Mesendoderm (in vitro differentiated cells): ENCODE results near the gene ACTN2.

Source experiments
- DNase-seq: peaks from one replicate; pipeline ENCODE4 v3.0.0; 2013
- H2AK5ac ChIP-seq: 2 replicates; pipeline ENCODE4 v1.6.1; 2013; ENCODE audit warnings: low read length, inconsistent platforms
- H2BK120ac ChIP-seq: 2 replicates; pipeline ENCODE4 v1.6.1; 2013; ENCODE audit warnings: low read depth, mild to moderate bottlenecking, low read length, moderate library complexity, mixed read lengths
- H2BK15ac ChIP-seq: replicated peaks from 2 replicates; pipeline ENCODE4 v1.6.1; 2013; ENCODE audit warnings: low read depth, mild to moderate bottlenecking, moderate library complexity
- H2BK5ac ChIP-seq: 2 replicates; pipeline ENCODE4 v1.6.1; 2013; ENCODE audit warnings: low read length, inconsistent platforms
- H3K18ac ChIP-seq: 2 replicates; pipeline ENCODE4 v1.6.1; 2013; ENCODE audit warnings: mild to moderate bottlenecking, low read length, mixed read lengths
- H3K23ac ChIP-seq: one replicate; pipeline ENCODE4 v1.6.1; 2013; ENCODE audit warnings: low read length
- H3K27ac ChIP-seq: 2 replicates; pipeline ENCODE4 v1.5.1; 2013; ENCODE audit warnings: low read depth, mild to moderate bottlenecking, inconsistent platforms, low read length, moderate library complexity
- H3K27me3 ChIP-seq: 2 replicates; pipeline ENCODE4 v1.6.1; 2013; ENCODE audit warnings: low read length, control low read depth, mild to moderate bottlenecking, inconsistent platforms; ENCODE audit not compliant: insufficient read depth, poor library complexity
- H3K36me3 ChIP-seq: 2 replicates; pipeline ENCODE4 v1.6.1; 2013; ENCODE audit warnings: low read length, inconsistent platforms; ENCODE audit not compliant: control insufficient read depth, insufficient read depth
- H3K4ac ChIP-seq: one replicate; pipeline ENCODE4 v1.6.1; 2013; ENCODE audit warnings: low read depth, mild to moderate bottlenecking, low read length, moderate library complexity
- H3K4me1 ChIP-seq: 2 replicates; pipeline ENCODE4 v1.6.1; 2013; ENCODE audit warnings: low read depth, low read length, inconsistent platforms; ENCODE audit not compliant: control insufficient read depth
- H3K4me2 ChIP-seq: 2 replicates; pipeline ENCODE4 v1.6.1; 2013; ENCODE audit warnings: low read length
- H3K4me3 ChIP-seq: 2 replicates; pipeline ENCODE4 v1.5.1; 2013; ENCODE audit warnings: mild to moderate bottlenecking, low read length
- H3K56ac ChIP-seq: one replicate; pipeline ENCODE4 v1.6.1; 2013; ENCODE audit warnings: low read length
- H3K79me1 ChIP-seq: 2 replicates; pipeline ENCODE4 v1.6.1; 2013; ENCODE audit warnings: low read length, inconsistent platforms
- H3K79me2 ChIP-seq: 2 replicates; pipeline ENCODE4 v1.6.1; 2013; ENCODE audit warnings: mild to moderate bottlenecking, low read length; ENCODE audit not compliant: control insufficient read depth, insufficient read depth
- H3K9ac ChIP-seq: 2 replicates; pipeline ENCODE4 v1.6.1; 2013; ENCODE audit warnings: low read length, inconsistent platforms
- H4K5ac ChIP-seq: one replicate; pipeline ENCODE4 v1.6.1; 2013; ENCODE audit warnings: low read length
- H4K8ac ChIP-seq: one replicate; pipeline ENCODE4 v1.6.1; 2013; ENCODE audit warnings: low read depth, mild to moderate bottlenecking, control low read depth, low read length, moderate library complexity
- WGBS: extraction: QIAGEN DNeasy Blood & Tissue Kit; methylation state at CpG from one replicate; pipeline ENCODE4 v1.1.7; 2013; ENCODE audit warnings: low lambda C conversion rate, missing lambda C conversion rate; ENCODE audit not compliant: insufficient coverage; ENCODE audit errors: extremely low coverage; 5-methylcytosine and 5-hydroxymethylcytosine counted together

Gene ACTN2

DNA sequence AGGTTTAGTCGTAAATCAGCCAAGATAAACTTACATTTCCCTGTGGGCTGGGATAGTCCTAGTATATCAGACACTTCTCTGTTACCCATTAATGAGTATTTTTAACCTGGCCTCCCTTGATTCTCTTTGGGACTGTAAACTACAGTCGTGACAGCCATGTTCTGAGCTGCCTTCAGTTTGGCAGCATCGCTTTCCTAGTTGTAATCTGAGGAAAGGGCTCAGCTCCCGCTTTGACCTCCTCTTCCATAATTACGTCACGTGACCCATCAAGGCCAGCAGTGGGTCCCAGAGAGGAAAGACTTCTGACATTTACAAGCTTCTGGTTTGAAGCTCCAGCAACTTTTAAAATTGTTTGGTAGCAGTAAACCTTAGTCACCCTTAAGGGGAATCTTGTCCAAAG, 74.2 kb downstream of the ACTN2 start:
- no peak overlapping the region for H2BK5ac ChIP-seq
- H3K4me3 ChIP-seq: no peak overlapping the region
- no peak overlapping the region for H4K8ac ChIP-seq
- H3K79me1 ChIP-seq: no peaks in the 10 kb centered on the region
- no peak overlapping the region for H2AK5ac ChIP-seq
- no peak overlapping the region for H3K23ac ChIP-seq
- H3K36me3 ChIP-seq: no peaks in the 10 kb centered on the region
- H3K9ac ChIP-seq: no peak overlapping the region
- H3K4me2 ChIP-seq: no peak overlapping the region
- H2BK15ac ChIP-seq: no peak overlapping the region
- no peak overlapping the region for H2BK120ac ChIP-seq
- no peak overlapping the region for H3K4ac ChIP-seq
- H3K56ac ChIP-seq: peak overlapping the region; percentile 7
- H3K79me2 ChIP-seq: no peaks in the 10 kb centered on the region
- no peak overlapping the region for H3K18ac ChIP-seq
- DNase-seq: no peak
- no peaks in the 10 kb centered on the region for H3K4me1 ChIP-seq
- H3K27ac ChIP-seq: no peak overlapping the region
- H4K5ac ChIP-seq: no peak overlapping the region
- H3K27me3 ChIP-seq: no peaks in the 10 kb centered on the region
- no CpG with 5 or more reads among the region's 6 CpGs for WGBS

DNA sequence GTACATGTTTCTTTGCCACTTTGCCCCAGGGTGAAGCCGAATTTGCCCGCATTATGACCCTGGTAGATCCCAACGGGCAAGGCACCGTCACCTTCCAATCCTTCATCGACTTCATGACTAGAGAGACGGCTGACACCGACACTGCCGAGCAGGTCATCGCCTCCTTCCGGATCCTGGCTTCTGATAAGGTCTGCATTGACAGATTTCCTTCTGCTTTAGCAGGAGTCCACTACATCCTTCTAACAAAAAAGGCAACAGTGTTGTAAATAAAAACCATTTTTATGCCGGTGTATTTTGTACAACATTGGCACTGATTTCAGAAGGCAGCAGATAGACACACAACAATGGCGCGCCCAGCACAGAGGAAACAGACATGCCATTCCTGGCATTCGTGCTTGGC, 74.7 kb downstream of the ACTN2 start:
- WGBS: no CpG with 5 or more reads among the region's 14 CpGs
- no peak overlapping the region for H3K27ac ChIP-seq

DNA sequence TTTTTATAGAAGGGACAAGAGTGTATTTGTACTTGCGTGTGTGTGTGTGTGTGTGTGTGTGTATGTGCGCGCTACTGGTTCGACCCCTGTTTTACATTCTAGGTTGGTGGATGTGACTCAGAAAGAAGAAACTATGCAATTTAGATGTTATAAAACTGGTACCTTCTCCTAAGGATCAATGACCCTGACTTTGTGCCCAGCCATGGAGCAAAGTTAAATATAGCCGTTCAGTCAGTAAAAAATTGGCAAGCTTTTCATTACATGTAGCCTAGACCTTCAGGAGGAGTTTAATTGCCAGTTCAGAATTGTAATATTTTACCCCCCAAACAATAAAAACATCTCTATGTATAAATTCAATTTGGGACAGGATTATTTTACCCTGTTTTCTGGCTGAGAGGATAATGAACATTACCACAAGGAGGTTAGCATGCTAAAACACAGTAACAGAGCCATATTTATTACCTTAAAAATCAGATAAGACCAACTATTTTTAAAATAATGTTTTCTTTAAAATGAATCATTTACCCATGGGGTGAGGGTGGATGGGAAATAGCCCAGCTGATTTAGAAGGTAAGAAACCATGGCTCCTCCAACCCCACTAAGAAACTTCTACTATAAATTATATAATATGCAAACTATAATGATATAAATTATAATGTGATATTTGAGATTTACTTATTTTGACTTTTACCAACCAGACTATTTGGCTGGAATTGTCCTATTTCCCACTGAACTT, 75.3 kb downstream of the ACTN2 start:
- Histone ChIP-seq H2BK5ac (no peak overlapping the region), H3K4me3 (no peak overlapping the region), H4K5ac (no peak overlapping the region), H3K27me3 (no peaks in the 10 kb centered on the region), H3K4me2 (no peak overlapping the region), H3K56ac (no peak overlapping the region), H3K9ac (no peak overlapping the region), H2BK120ac (no peak overlapping the region), H2AK5ac (no peak overlapping the region), H3K4me1 (no peaks in the 10 kb centered on the region), H3K79me1 (no peaks in the 10 kb centered on the region), H3K23ac (no peak overlapping the region), H3K27ac (no peak overlapping the region), H3K18ac (no peak overlapping the region), H3K36me3 (no peaks in the 10 kb centered on the region), H3K79me2 (no peaks in the 10 kb centered on the region), H2BK15ac (no peak overlapping the region), H3K4ac (no peak overlapping the region), H4K8ac (no peak overlapping the region)
- no CpG with 5 or more reads among the region's 5 CpGs for WGBS
- DNase-seq: no peak

More for the DNA sequence above, 74.7 kb downstream of the ACTN2 start:
- H3K4ac ChIP-seq: no peak overlapping the region
- H3K36me3 ChIP-seq: no peaks in the 10 kb centered on the region
- no peak overlapping the region for H2BK15ac ChIP-seq
- H4K8ac ChIP-seq: no peak overlapping the region
- no peak overlapping the region for H3K18ac ChIP-seq
- H2BK5ac ChIP-seq: no peak overlapping the region
- H2BK120ac ChIP-seq: no peak overlapping the region
- DNase-seq: no peak
- H2AK5ac ChIP-seq: no peak overlapping the region
- H4K5ac ChIP-seq: no peak overlapping the region
- H3K79me2 ChIP-seq: no peaks in the 10 kb centered on the region
- H3K4me1 ChIP-seq: no peaks in the 10 kb centered on the region
- H3K79me1 ChIP-seq: no peaks in the 10 kb centered on the region
- no peak overlapping the region for H3K23ac ChIP-seq
- H3K27me3 ChIP-seq: no peaks in the 10 kb centered on the region
- H3K4me3 ChIP-seq: no peak overlapping the region
- H3K56ac ChIP-seq: no peak overlapping the region
- H3K4me2 ChIP-seq: no peak overlapping the region
- H3K9ac ChIP-seq: no peak overlapping the region

DNA sequence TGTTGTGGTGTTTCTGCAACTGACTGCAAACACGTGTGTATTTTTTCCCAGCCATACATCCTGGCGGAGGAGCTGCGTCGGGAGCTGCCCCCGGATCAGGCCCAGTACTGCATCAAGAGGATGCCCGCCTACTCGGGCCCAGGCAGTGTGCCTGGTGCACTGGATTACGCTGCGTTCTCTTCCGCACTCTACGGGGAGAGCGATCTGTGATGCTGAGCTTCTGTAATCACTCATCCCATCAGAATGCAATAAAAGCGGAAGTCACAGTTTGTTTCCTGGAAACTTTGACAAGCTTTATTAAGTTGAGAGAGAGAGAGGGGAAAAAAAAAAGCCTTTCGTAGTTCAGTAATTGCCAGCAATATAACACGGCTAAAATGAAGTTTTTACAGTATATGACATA, 76.1 kb downstream of the ACTN2 start:
- Histone ChIP-seq H3K27me3 (no peaks in the 10 kb centered on the region), H3K4ac (no peak overlapping the region), H3K9ac (no peak overlapping the region), H3K18ac (no peak overlapping the region), H3K4me2 (no peak overlapping the region), H3K23ac (no peak overlapping the region), H3K4me3 (no peak overlapping the region), H4K5ac (no peak overlapping the region), H3K27ac (no peak overlapping the region), H2AK5ac (no peak overlapping the region), H3K79me1 (no peaks in the 10 kb centered on the region), H4K8ac (no peak overlapping the region), H3K36me3 (no peaks in the 10 kb centered on the region), H2BK120ac (no peak overlapping the region), H3K79me2 (no peaks in the 10 kb centered on the region), H2BK15ac (no peak overlapping the region), H3K56ac (no peak overlapping the region), H3K4me1 (no peaks in the 10 kb centered on the region), H2BK5ac (no peak overlapping the region)
- no CpG with 5 or more reads among the region's 15 CpGs for WGBS
- no peak for DNase-seq

DNA sequence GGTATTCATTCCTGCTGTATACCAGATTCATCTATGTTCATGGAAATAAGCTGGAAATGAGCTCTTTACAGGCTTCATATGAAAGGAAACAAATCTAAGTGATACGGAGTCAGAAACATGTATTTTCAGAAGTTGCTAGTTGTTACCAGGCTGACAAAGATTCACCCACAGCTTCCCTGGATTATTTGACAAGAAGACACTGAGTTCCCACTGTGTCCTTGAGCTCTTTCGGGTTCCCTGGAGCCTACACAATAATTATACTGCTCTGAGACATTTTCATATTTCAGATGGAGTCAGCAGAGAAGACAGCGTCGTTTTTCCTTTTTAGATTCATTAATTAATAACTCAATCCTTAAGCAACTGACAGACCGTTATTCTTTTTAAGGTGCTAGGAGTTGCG, 79.5 kb downstream of the ACTN2 start:
- H3K4me1 ChIP-seq: no peaks in the 10 kb centered on the region
- H3K79me1 ChIP-seq: no peaks in the 10 kb centered on the region
- no peak overlapping the region for H2BK15ac ChIP-seq
- no peak overlapping the region for H3K4me2 ChIP-seq
- H2BK5ac ChIP-seq: no peak overlapping the region
- no peak for DNase-seq
- H3K18ac ChIP-seq: no peak overlapping the region
- no CpG with 5 or more reads among the region's 6 CpGs for WGBS
- H3K56ac ChIP-seq: no peak overlapping the region
- H3K4me3 ChIP-seq: no peak overlapping the region
- H4K8ac ChIP-seq: no peak overlapping the region
- no peaks in the 10 kb centered on the region for H3K36me3 ChIP-seq
- no peak overlapping the region for H3K23ac ChIP-seq
- no peak overlapping the region for H3K4ac ChIP-seq
- H2AK5ac ChIP-seq: no peak overlapping the region
- H4K5ac ChIP-seq: no peak overlapping the region
- H3K27me3 ChIP-seq: no peaks in the 10 kb centered on the region
- no peak overlapping the region for H3K27ac ChIP-seq
- H3K9ac ChIP-seq: no peak overlapping the region
- no peaks in the 10 kb centered on the region for H3K79me2 ChIP-seq
- H2BK120ac ChIP-seq: no peak overlapping the region

DNA sequence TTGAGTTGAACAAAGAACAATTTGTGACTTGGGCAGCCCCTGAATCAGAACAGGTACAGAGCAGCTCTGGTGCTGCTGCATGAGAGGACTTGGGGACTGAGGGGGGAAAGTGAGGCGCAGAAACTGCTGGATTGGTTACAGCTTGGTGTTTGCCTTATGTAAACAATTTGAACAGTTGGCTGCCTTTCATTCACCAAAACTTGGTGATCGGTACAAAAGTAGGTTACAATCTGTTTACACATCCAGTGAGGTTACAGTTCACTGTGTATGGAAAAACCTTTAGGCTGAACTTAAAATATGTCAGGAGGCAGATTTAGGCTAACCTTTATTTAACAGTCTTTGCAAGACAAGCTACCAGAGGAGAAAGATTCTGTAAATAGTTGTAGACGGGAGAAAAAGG, 80.2 kb downstream of the ACTN2 start:
- Histone ChIP-seq H3K56ac (no peak overlapping the region), H3K4ac (no peak overlapping the region), H3K9ac (no peak overlapping the region), H4K5ac (no peak overlapping the region), H2AK5ac (no peak overlapping the region), H2BK120ac (no peak overlapping the region), H3K27me3 (no peaks in the 10 kb centered on the region), H3K23ac (no peak overlapping the region), H3K4me1 (no peaks in the 10 kb centered on the region), H3K79me1 (no peaks in the 10 kb centered on the region), H3K18ac (no peak overlapping the region), H4K8ac (no peak overlapping the region), H3K4me3 (no peak overlapping the region), H2BK15ac (no peak overlapping the region), H2BK5ac (no peak overlapping the region), H3K27ac (no peak overlapping the region), H3K4me2 (no peak overlapping the region), H3K36me3 (no peaks in the 10 kb centered on the region), H3K79me2 (no peaks in the 10 kb centered on the region)
- WGBS: no CpG with 5 or more reads among the region's 3 CpGs
- no peak for DNase-seq
